Hypothalamus (tissue), 51 donors: Measurements from ENCODE around the gene STARD8.

Experiments used
- DNase-seq, 51 donors: peaks; one replicate each; lab custom pipeline; 2025; lab: John Stamatoyannopoulos, UW

The STARD8 gene

GRCh38 chrX:68743754-68744153, 96.3 kb downstream of the STARD8 start:
- no peak for DNase-seq

DNA sequence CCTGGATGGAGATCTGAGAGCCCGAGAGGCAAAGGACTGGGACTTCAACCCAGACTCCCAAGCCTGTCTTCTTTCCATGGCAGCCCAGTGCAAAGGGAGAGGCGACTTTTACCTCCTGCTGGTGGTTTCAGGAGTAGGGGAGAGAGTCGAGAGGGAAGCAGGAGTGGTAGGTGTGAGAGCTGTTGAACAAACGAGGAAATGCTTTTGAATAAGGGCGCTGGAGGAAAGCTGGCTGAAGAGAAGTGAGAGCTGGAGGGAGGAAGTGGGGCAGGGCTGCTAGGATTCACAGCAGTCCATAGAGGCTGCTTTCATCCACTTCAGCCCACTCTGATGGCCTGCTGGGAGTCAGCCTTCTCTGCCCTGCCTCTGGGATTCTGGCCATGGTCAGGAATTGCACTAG, 99.5 kb downstream of the STARD8 start:
- DNase-seq = no peak

DNA sequence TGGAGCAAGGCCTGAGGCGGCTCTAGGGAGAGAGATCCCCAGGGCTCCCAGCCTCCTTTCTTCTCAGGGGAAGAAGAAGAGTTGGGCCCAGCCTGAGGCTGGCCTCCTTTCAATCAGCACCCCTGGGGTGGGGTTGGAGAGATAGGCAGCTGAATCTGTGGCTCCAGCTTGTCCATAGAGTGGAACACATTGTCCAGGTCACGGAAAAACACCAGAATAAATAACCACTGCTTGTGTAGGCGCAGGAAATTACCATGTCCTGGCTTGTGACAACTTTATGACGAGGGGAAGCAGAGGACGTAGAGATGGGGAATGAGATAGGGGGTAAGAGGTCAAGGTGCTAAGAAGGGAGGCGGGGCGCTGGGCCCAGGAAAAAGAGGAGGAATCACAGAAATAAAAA, 100.6 kb downstream of the STARD8 start:
- DNase-seq = no peak

DNA sequence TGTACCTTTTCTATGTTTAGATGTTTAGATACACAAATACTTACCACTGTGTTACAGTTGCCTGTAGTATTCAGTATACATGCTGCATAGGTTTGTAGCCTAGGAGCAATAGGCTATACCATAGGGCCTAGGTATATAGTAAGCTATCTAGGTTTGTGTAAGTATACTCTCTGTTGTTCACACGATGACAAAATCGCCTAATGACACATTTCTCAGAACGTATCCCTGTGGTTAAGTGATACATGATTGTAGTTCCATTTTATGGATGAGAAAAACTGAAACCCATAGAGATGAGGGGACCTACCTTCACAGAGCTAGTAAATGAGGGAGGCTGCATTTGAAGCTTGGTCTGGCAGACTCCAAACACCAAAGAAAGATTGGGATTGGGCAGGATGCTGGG, 102.0 kb downstream of the STARD8 start:
- DNase-seq = no peak

DNA sequence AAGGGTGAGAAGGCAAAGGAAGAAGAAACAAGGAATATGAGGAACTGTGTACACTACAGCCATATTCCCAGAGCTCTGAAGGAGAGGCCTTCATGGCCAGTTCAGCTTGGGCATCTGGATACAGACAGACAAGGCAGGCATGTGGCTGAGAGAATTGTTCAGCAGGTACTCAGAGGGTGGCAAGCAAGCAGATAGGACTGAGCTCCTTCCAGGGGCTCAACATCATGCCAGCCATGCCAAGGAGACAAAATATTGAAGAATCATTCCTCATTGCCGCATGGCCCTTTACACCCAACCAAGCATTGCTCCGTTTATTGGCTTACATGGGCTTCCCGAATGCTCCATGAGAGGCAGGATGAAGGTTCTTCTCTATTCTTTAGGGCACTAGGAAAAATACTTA, 102.8 kb downstream of the STARD8 start:
- no peak for DNase-seq

DNA sequence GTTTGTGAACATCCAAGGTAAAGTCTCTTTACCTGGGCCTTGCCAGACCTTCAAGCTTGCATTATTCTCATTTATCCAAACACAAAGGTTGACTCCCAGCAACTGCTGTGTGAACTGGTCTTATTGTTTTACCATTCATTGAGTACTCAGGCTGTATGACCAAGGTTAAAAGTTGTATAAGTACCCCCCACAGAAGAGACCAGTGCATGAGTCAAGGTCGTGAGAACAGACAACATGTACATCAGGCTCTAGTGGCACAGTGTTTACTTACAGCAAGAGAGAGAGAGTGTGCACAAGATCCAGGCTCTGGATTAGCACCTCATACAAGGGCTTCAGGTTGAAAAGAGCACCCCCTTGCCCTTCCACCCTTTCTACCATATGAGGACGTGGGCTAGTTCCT, 103.9 kb downstream of the STARD8 start:
- DNase-seq = no peak

- DNase-seq = no peak
Observed at GRCh38 chrX:68753218-68753617, 105.8 kb downstream of the STARD8 start.

- DNase-seq = no peak
Observed at GRCh38 chrX:68754406-68754805, 106.9 kb downstream of the STARD8 start.

- no peak for DNase-seq
Observed at GRCh38 chrX:68755616-68756125, 108.2 kb downstream of the STARD8 start.

DNA sequence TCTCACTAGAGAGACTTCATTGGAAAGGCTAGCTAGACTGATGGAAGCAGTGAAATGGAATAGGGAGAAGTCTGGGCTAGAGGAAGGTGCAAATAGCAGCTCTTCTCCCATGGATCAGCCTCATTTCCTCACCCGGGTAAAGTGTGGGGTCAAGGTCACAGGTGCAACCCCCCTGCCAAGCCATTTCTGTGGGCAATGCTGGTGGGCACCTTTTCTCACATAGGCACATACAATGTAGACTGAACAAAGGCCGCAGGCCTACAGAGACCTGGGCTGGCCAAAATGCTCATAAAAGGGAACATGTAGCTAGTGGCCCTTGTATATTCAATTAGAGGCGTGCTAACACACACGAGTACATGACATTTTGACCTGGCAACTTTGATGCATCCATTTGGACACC, 109.9 kb downstream of the STARD8 start:
- no peak for DNase-seq

GRCh38 chrX:68757731-68758130, 110.3 kb downstream of the STARD8 start:
- DNase-seq = no peak

- no peak for DNase-seq
Observed at GRCh38 chrX:68758671-68759070, 111.2 kb downstream of the STARD8 start.

GRCh38 chrX:68761086-68761485, 113.6 kb downstream of the STARD8 start:
- DNase-seq = no peak

- peak in 1 of 51 donors; percentile 41 for DNase-seq
Observed at GRCh38 chrX:68762766-68763165, 115.3 kb downstream of the STARD8 start.

DNA sequence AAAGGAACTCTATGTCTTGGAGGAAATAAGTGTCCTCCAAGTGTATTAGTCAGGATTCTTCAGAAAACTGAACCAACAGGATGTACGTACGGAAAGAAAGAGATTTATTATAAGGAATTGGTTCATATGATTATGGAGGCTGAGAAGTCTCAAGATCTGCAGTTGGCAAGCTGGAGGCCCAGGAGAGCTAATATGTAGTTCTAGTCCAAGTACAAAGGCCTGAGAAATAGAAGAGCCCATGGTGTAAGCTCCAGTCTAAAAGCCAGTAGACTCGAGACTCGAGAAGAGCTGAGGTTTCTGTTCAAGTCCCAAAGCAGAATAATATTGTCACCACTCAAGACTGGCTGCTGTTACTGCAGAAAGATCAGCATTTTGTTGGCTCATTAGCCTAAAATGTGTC, 116.0 kb downstream of the STARD8 start:
- no peak for DNase-seq
